GM18868 (cell line): Measurements from ENCODE around the gene NR2F1.

Experiments
- ATAC-seq: cut with Tn5 transposase; IDR thresholded peaks from one replicate; pipeline ENCODE4 v1.9.1; 2021; ENCODE audit warnings: mild to moderate bottlenecking, moderate library complexity; ENCODE audit not compliant: unreplicated experiment

NR2F1 gene

GRCh38 chr5:93577854-93578812 is 4.9 kb upstream of the NR2F1 start:
- ATAC-seq: no peak

GRCh38 chr5:93578813-93579691 is 4.0 kb upstream of the NR2F1 start:
- no peak for ATAC-seq

DNA sequence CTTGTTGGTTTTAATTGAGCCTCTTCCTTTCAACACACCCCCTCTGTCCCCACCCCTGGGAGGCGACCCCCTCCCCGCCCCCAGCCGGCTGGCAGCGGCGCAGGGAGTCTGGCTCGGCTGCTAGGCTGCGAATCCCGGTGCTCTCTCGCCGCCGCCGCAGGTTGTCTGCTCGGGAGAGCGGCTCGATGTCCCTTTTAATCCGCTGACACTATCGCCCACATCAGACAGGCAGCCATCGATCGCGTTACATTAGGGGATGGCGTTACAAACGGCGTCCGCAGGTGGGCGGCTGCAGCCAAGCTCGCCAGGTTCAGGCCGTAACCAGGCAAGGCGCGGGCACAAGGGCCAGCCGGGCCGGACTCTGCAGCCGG is 3.3 kb upstream of the NR2F1 start:
- no peak for ATAC-seq

DNA sequence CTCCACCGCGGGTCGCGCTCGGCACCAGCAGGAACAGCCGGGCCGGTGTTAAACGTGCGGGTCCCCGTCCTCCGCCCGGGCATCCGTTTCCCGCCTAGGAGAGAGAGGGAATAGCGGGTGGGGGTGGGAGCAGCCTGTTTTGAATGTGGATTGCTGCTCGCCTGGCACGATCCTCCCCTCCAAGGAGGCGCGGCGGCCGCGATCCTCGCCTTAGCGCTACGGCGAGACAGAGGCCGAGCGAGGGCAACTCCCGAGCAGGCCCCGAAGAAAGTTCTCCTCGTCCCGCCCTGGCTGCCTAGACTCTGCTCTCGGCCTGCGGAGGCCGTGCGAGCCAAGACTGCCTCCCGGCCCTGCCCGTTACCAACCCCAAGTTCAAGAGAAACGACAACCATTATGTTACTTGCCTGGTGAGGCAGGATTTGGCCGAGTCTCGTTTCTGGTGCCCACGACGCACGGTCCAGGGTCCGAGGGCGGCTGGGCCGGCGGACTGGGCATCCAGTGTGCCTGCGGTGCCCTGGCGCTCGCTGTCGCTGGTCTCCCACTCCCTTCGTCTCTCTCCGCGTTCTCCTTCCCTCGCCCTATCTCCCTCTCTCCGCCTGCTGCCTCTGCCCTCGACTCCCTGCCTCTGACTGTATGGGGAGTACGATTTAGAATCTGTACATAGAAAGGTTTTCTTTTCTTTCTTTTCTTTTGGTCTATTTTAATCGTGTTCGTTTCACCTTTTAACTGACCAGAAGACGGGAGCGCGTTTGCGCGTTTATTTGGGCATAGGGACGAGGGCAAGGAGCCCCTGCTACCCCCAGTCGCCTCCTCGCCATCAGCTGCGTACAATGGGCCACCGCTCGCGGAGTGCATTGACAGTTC is 2.7 kb upstream of the NR2F1 start:
- no peak for ATAC-seq

DNA sequence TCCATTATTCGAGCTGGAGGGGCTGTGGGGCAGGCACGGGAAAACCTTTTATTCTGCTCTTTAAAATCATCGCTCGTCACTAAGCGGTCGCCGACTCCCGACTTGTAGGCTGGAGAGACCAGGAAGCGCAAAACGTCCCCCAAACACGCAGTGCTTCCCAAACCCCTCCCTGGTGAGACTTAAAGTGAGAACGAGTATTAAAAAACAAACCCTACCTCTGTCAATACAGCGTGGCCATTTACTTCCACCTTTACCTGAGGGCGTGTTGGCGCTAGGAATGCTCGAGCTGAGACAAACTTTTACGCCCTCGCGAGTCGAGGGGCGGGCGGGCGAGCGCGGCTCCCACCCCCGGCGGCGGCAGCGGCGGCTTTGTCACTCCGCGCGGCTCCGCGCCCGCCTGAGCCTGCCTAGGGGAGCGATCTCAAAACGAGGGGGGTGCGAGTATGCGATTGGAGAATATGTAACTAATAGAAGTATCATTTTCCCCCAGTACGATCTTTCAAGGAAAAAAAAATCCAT is 2.0 kb upstream of the NR2F1 start, which contains the start of gene NR2F1-AS1:
TSS of gene NR2F1-AS1 (minus strand) at position 293 of the 519 bp plus-strand sequence.
- ATAC-seq: peak; percentile 29

- ATAC-seq: no peak
These were observed 907 bp upstream of the NR2F1 start for GRCh38 chr5:93582167-93582462.

DNA sequence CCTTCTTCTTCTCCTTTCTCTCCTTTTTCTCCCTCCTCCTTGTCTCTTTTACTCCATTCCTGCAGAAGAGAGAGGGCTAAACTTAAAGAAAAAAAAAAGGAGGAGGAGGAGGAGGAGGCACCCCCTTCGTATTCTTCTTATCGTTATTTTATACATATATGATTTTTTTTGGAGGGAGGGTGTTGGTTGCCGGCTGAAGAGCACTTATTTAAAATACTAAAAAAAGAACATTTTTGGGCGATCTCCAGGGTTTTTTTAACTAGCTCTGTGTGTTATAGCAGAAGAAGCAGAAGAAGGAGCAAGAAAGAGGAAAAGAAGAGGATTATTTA is 381 bp downstream of the NR2F1 start:
- ATAC-seq: no peak

- ATAC-seq: peak; percentile 33
These were observed 960 bp downstream of the NR2F1 start for GRCh38 chr5:93583768-93584595.

GRCh38 chr5:93584596-93585040 is 1.6 kb downstream of the NR2F1 start:
- no peak for ATAC-seq

DNA sequence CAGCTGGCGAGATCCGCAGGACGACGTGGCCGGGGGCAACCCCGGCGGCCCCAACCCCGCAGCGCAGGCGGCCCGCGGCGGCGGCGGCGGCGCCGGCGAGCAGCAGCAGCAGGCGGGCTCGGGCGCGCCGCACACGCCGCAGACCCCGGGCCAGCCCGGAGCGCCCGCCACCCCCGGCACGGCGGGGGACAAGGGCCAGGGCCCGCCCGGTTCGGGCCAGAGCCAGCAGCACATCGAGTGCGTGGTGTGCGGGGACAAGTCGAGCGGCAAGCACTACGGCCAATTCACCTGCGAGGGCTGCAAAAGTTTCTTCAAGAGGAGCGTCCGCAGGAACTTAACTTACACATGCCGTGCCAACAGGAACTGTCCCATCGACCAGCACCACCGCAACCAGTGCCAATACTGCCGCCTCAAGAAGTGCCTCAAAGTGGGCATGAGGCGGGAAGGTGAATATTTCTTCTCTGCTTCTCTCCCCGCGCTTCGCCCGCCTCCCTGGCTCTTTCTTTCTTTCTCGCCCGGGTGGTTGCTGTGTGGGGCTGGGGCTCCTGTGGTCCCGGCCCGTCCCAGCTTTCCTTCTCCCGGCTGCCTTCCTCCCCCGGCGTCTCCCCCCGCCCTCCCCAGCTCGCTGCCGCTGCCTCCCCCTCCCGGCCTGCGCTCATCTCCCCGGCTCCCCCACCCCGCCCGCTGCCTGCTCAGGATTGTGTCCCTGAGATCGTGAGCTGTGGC is 2.2 kb downstream of the NR2F1 start:
- ATAC-seq: no peak

DNA sequence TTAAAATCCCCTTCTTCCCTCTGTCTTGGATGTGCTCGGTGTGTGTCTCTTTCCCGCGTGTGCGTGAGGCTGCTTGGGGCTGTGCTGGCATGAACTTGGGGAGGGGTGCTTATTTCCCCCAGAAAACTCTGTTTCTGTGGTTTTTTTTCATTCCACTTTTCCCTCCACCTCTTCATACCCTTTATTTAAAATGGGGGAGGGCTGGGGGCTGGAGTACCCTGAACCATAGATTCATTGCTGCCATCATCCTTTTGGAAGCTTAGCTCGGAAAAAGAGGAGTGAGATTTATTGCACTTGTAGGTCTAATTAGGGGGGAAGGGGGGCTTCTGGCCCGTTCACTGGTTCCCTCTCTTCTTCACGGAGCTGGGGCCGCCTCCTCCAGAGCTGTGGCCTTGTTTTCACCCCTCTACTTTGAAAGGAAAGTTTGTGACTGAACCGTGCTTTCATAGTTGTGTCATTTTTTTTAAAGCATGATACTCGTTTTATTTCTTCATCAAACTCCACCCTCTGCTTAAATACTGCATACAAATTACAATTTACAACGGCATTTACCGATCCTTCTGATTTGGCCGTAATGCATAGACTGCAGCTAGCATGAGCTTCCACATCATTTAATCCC is 2.9 kb downstream of the NR2F1 start:
- no peak for ATAC-seq

DNA sequence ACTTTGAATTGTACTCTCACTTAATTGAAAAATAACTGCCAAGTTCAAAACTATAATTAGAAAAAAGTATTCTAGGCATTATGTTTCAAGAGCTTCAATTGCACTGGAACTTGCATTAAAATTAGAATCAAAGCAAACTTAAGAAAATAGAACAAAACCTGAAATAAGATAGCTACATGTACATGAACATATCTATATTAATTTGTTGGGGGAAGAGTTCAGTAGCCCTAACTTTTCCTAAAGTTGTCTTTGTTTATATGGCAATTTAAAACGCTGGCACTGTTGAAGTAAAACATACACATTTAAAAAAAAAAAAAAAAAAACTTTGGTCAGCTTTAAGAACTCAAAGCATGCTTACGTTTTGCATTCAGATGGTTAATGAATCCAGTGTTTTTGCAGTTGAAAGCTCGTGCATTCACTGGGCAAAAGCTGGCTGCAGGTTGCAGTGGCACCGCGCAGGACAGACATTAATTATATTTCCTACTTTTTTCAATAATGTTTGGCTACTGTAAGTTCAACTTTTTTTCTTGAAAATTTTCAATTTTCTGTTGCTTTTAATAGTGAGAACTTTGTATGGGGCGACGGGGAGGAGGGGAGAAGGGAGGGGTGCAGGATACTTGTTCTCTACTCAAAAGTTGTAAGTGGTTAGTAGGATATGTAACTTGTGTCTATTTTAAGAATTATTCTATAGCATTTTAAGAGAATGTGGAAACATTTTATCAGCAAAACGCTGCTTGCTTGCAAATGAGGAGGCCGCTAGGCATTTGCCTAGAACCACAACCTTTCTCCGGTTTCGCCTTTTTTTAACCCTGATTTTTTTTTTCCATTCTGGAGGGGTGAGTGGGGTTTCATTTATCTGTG is 3.9 kb downstream of the NR2F1 start:
- no peak for ATAC-seq

DNA sequence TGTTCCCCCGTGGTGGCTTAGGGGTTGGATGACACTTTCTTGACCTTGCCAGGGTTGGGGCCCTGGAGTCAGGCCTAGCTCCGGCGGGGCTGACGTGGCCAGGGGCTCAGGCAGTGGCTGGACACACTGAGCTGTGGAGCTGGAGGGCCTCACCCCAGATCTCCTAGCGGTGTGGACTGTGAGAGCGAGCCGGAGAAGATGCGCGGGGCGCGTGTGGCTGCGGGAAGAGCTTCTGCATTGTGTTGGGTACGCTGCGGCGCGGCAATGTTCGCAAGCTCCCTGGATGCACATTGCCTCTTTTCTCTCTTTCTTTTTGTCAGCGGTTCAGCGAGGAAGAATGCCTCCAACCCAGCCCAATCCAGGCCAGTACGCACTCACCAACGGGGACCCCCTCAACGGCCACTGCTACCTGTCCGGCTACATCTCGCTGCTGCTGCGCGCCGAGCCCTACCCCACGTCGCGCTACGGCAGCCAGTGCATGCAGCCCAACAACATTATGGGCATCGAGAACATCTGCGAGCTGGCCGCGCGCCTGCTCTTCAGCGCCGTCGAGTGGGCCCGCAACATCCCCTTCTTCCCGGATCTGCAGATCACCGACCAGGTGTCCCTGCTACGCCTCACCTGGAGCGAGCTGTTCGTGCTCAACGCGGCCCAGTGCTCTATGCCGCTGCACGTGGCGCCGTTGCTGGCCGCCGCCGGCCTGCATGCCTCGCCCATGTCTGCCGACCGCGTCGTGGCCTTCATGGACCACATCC is 4.8 kb downstream of the NR2F1 start:
- no peak for ATAC-seq

DNA sequence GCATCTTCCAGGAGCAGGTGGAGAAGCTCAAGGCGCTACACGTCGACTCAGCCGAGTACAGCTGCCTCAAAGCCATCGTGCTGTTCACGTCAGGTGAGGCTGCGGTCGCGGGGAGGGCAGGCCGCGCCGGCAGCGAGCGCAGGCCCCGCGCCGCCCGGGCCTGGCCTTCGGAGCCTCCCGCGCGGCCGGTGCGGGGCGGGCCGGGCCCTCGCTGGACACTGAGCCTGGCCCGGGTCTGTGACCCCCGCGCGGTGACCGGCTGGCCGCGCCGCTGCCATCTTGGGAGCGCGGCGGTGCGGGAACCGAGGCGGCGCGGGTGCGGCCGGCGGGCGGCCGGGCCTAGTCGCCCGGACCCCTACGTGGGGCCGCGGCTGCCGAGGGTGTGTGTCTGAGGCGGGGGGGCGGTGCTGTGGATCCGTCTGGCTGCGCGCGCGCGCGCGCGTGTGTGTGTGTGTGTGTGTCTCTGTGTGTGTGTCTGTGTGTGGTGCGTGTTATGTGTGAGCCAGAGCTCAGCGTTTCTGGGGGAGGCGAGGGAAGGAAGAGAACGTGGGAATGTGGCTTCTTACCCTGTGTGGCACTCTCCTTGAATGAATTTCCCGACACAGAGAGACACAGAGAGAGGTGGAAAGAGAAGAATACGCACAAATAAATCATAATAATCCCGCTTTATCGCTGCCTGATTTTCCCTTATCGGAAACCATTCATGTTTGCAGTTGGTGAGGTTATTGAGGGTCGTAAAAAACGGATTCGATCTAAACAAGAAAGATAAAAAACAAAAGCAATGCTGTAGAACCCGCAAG is 5.5 kb downstream of the NR2F1 start:
- no peak for ATAC-seq

- ATAC-seq: no peak
These were observed 6.3 kb downstream of the NR2F1 start for GRCh38 chr5:93589152-93589828.

- no peak for ATAC-seq
These were observed 6.8 kb downstream of the NR2F1 start for GRCh38 chr5:93589829-93590215.
